Liver (tissue), 3 donors: ENCODE data around the gene HDC.

Experiments
- CTCF ChIP-seq: fragments of 150-350 bp; IDR thresholded peaks from 2 replicates; pipeline ENCODE4 v1.5.1; 2017; ENCODE audit warnings: improper control_type of control experiment, low read depth, low read length; ENCODE audit not compliant: missing input control
- EGR1 ChIP-seq, 2 donors: IDR thresholded peaks; 2 replicates each; pipeline ENCODE4 v1.6.1; 2016 to 2018; ENCODE audit warnings: antibody characterized with exemption in 2 of 2, low read depth in 2 of 2
- FOXA1 ChIP-seq: IDR thresholded peaks from 2 replicates; pipeline ENCODE4 v1.6.1; 2016; ENCODE audit warnings: antibody characterized with exemption
- GABPA ChIP-seq, 2 donors: IDR thresholded peaks in 1 of 2; conservative IDR thresholded peaks in 1 of 2; 2 replicates each; pipeline ENCODE4 v1.6.1; 2016; ENCODE audit warnings: antibody characterized with exemption in 2 of 2, mild to moderate bottlenecking in 1 of 2, moderate library complexity in 1 of 2
- MAX ChIP-seq: IDR thresholded peaks from 2 replicates; pipeline ENCODE4 v1.6.1; 2016; ENCODE audit warnings: antibody characterized with exemption
- RAD21 ChIP-seq, 2 donors: IDR thresholded peaks; 2 replicates each; pipeline ENCODE4 v1.6.1; 2016; ENCODE audit warnings: antibody characterized with exemption in 2 of 2, mild to moderate bottlenecking in 2 of 2
- REST ChIP-seq: IDR thresholded peaks from 2 replicates; pipeline ENCODE4 v1.6.1; 2016; ENCODE audit warnings: antibody characterized with exemption, mild to moderate bottlenecking
- RXRA ChIP-seq, 2 donors: IDR thresholded peaks; 2 replicates each; pipeline ENCODE4 v1.6.1; 2017 to 2018; ENCODE audit warnings: antibody characterized with exemption in 2 of 2, mild to moderate bottlenecking in 1 of 2
- SP1 ChIP-seq: IDR thresholded peaks from 2 replicates; pipeline ENCODE4 v1.6.1; 2018; ENCODE audit warnings: antibody characterized with exemption, mild to moderate bottlenecking
- TAF1 ChIP-seq: conservative IDR thresholded peaks from 2 replicates; pipeline ENCODE4 v1.6.1; 2016; ENCODE audit warnings: antibody characterized with exemption, mild to moderate bottlenecking
- donor health status: healthy.
- donor health status: healthy.

- no peak for TF ChIP-seq CTCF
- TF ChIP-seq REST, result no peak
- TF ChIP-seq TAF1, result no peak
- TF ChIP-seq FOXA1, result no peak
- TF ChIP-seq RXRA (IDR thresholded peaks at IDR 0.05), result no peak
- TF ChIP-seq MAX, result no peak
- no peak for TF ChIP-seq GABPA (IDR thresholded peaks at IDR 0.05 in 1 of 2, conservative IDR thresholded peaks at IDR 0.05 in 1 of 2)
- TF ChIP-seq RAD21 (IDR thresholded peaks at IDR 0.05), result no peak
- no peak for TF ChIP-seq EGR1 (IDR thresholded peaks at IDR 0.05; ENCODE audit: low read depth in 2 of 2)
- TF ChIP-seq SP1, result no peak
These were observed 36.7 kb downstream of the HDC start for GRCh38 chr15:50228866-50229265.
